Stimulated activated naive B cell treated with anti-CD40 and anti-IgM and Interleukin-4, amounts not matched to agents 10 μg/mL and 1 μg/mL and 100 μg/mL, for 72 hours (primary cell): ENCODE measurements around the gene RAD51B.

Experiments used
- ATAC-seq, 2 donors: fragments of 150-1000 bp; cut with Tn5 transposase; replicated peaks; 2 replicates each; pipeline ENCODE4 v1.10.0; 2021; ENCODE audit warnings: moderate library complexity in 1 of 2
- DNase-seq: peaks from one replicate; pipeline ENCODE4 v3.0.0; 2021
- H3K27ac Mint-ChIP-seq: one replicate; pipeline ENCODE4 v1.8.0; 2022; ENCODE audit warnings: mild to moderate bottlenecking, mixed read lengths
- H3K27me3 Mint-ChIP-seq, 2 donors: one replicate each; pipeline ENCODE4 v1.8.0; 2022; ENCODE audit warnings: mixed read lengths in 2 of 2
- H3K36me3 Mint-ChIP-seq, 2 donors: one replicate each; pipeline ENCODE4 v1.8.0; 2022; ENCODE audit warnings: mixed read lengths in 2 of 2, mild to moderate bottlenecking in 1 of 2
- H3K4me1 Mint-ChIP-seq, 2 donors: one replicate each; pipeline ENCODE4 v1.8.0; 2022; ENCODE audit warnings: mixed read lengths in 2 of 2, mild to moderate bottlenecking in 1 of 2
- H3K4me3 Mint-ChIP-seq, 2 donors: one replicate each; pipeline ENCODE4 v1.8.0; 2022; ENCODE audit warnings: mild to moderate bottlenecking in 2 of 2, mixed read lengths in 2 of 2, moderate library complexity in 1 of 2
- H3K9me3 Mint-ChIP-seq, 2 donors: one replicate each; pipeline ENCODE4 v1.8.0; 2022; ENCODE audit warnings: mixed read lengths in 2 of 2, mild to moderate bottlenecking in 1 of 2

RAD51B gene

DNA sequence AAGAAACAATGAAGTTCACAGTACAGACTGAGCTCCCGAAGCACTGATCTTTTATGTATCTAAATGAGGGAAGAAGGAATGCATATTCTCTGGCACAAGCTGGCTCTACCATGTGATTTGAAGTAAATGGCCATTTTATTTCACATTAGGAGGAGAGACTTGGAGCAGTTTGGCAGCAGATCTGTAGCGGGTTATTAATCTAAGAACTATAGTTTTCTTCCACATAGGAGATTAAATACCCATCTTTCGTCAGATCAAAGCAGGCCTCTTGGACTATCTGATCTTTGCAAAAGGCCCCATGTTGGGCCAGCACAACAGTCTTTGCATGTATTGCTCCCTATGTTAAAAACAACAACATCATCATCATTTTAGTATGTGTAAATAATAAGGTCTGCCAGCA lies 495.5 kb downstream of the RAD51B start:
- Mint-ChIP-seq H3K27ac (peak overlapping the region; percentile 96), H3K36me3 (peaks cover 7 to 21% of the 10 kb centered on the region in 2 donors), H3K9me3 (peaks cover 4 to 9% of the 10 kb centered on the region in 2 donors), H3K4me3 (peak overlapping the region in 1 of 2 donors; percentile 56), H3K4me1 (peaks cover 49 to 87% of the 10 kb centered on the region in 2 donors), H3K27me3 (no peaks in the 10 kb centered on the region)
- no peak for ATAC-seq
- no peak for DNase-seq

DNA sequence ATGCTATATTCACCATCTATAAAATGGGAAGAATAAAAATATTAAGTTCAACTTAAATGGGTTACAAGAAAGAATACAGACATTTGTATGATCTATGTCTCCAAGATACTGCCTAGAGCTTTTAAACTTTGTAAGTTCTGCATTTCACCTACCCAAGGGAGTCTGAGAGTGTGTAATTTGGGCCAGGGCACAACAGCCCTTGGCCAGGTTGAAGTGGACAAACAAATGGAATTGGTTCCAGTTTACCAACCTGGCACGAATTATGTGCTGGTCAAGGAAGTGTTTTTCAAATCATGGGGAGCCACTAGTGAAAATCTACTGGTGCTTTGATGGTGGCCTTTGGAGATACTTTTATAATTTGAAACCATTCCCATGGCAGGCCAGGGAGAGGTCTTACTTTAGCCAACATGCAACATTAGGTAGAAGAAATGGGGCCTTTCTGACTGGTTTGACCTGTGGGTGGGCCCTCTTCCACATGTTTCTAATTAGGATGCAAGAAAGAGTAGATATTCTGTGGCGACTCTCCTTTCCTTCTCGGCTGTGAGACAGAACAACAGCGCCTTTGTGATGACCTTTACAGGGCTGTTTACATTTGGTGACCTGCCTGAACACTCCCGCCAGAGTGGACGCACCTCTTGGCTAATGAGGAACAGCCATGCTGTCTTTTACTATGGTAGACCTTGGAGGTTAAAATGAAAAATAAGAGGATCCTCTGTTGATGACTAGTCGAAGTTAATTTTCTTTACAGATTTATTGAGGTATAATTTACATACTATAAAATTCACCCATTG lies 496.7 kb downstream of the RAD51B start:
- H3K4me3 Mint-ChIP-seq: no peak overlapping the region
- H3K36me3 Mint-ChIP-seq: peaks cover 9 to 23% of the 10 kb centered on the region in 2 donors
- H3K4me1 Mint-ChIP-seq: peaks cover 53 to 89% of the 10 kb centered on the region in 2 donors
- H3K27me3 Mint-ChIP-seq: no peaks in the 10 kb centered on the region
- peaks cover 6 to 9% of the 10 kb centered on the region in 2 donors for H3K9me3 Mint-ChIP-seq
- H3K27ac Mint-ChIP-seq: peak overlapping the region; percentile 69
- no peak for DNase-seq
- ATAC-seq: no peak

DNA sequence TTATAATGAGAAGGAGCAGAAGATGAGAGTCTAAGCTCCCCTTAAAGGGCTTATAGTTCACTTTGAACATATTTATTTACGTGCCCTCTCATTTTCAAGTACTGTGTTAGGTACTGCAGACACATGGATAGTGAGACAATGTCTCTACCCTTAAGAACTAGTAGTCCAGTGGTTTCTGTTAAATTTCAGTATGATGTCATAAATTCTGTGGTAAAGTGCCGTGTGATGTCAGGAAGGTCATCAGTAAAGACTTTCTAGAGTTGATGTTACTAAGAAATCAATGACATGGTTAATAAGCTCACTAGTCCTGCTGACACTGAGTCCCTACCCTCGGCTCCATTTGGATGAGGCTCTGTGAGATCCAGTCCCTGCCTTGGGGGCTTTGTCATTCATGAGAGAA lies 497.7 kb downstream of the RAD51B start:
- Mint-ChIP-seq H3K27me3 (no peaks in the 10 kb centered on the region), H3K27ac (peak overlapping the region; percentile 92), H3K9me3 (peaks cover 6 to 9% of the 10 kb centered on the region in 2 donors), H3K4me3 (no peak overlapping the region), H3K4me1 (peaks cover 50 to 86% of the 10 kb centered on the region in 2 donors), H3K36me3 (peaks cover 9 to 24% of the 10 kb centered on the region in 2 donors)
- no peak for DNase-seq
- ATAC-seq: no peak

GRCh38 chr14:68318828-68319227 lies 499.2 kb downstream of the RAD51B start:
- Mint-ChIP-seq H3K36me3 (peaks cover 9 to 26% of the 10 kb centered on the region in 2 donors), H3K27ac (peak overlapping the region; percentile 42), H3K4me1 (peaks cover 50 to 82% of the 10 kb centered on the region in 2 donors), H3K27me3 (no peaks in the 10 kb centered on the region), H3K4me3 (no peak overlapping the region), H3K9me3 (peaks cover 6 to 9% of the 10 kb centered on the region in 2 donors)
- ATAC-seq (peak in 1 of 2 donors; percentile 33), DNase-seq (no peak)

- H3K4me3 Mint-ChIP-seq: no peak overlapping the region
- peaks cover 7 to 13% of the 10 kb centered on the region in 2 donors for H3K9me3 Mint-ChIP-seq
- no peak for DNase-seq
- H3K27me3 Mint-ChIP-seq: no peaks in the 10 kb centered on the region
- ATAC-seq: no peak
- H3K4me1 Mint-ChIP-seq: peaks cover 47 to 79% of the 10 kb centered on the region in 2 donors
- H3K27ac Mint-ChIP-seq: peak overlapping the region; percentile 33
- H3K36me3 Mint-ChIP-seq: peaks cover 6 to 22% of the 10 kb centered on the region in 2 donors
Observed at GRCh38 chr14:68320495-68320894, 500.9 kb downstream of the RAD51B start.

GRCh38 chr14:68322940-68323620 lies 503.5 kb downstream of the RAD51B start:
- Mint-ChIP-seq H3K4me3 (no peak overlapping the region), H3K27me3 (no peaks in the 10 kb centered on the region), H3K4me1 (peaks cover 47 to 78% of the 10 kb centered on the region in 2 donors), H3K9me3 (peaks cover 6 to 7% of the 10 kb centered on the region in 2 donors), H3K27ac (peak overlapping the region; percentile 90), H3K36me3 (peaks cover 2 to 17% of the 10 kb centered on the region in 2 donors)
- no peak for ATAC-seq
- no peak for DNase-seq

GRCh38 chr14:68325267-68325807 lies 505.8 kb downstream of the RAD51B start:
- H3K36me3 Mint-ChIP-seq: peaks cover 2 to 17% of the 10 kb centered on the region in 2 donors
- H3K9me3 Mint-ChIP-seq: peaks cover 3 to 4% of the 10 kb centered on the region in 2 donors
- H3K4me1 Mint-ChIP-seq: peaks cover 50 to 70% of the 10 kb centered on the region in 2 donors
- DNase-seq: no peak
- peak overlapping the region; percentile 26 for H3K27ac Mint-ChIP-seq
- ATAC-seq: peak; percentile 46 to 62
- H3K4me3 Mint-ChIP-seq: peak overlapping the region in 1 of 2 donors; percentile 9
- H3K27me3 Mint-ChIP-seq: no peaks in the 10 kb centered on the region

GRCh38 chr14:68327231-68327630 lies 507.7 kb downstream of the RAD51B start:
- H3K9me3 Mint-ChIP-seq: peaks cover 2 to 4% of the 10 kb centered on the region in 2 donors
- DNase-seq (no peak), ATAC-seq (peak; percentile 61 to 79)
- H3K27me3 Mint-ChIP-seq: no peaks in the 10 kb centered on the region
- H3K36me3 Mint-ChIP-seq: peaks cover 0 to 8% of the 10 kb centered on the region in 2 donors
- H3K4me3 Mint-ChIP-seq: no peak overlapping the region
- peak overlapping the region; percentile 67 for H3K27ac Mint-ChIP-seq
- H3K4me1 Mint-ChIP-seq: peaks cover 42 to 70% of the 10 kb centered on the region in 2 donors

- no peak overlapping the region for H3K27ac Mint-ChIP-seq
- no peak overlapping the region for H3K4me3 Mint-ChIP-seq
- H3K9me3 Mint-ChIP-seq: peaks cover 2 to 4% of the 10 kb centered on the region in 2 donors
- no peaks in the 10 kb centered on the region for H3K27me3 Mint-ChIP-seq
- peaks cover 0 to 4% of the 10 kb centered on the region in 2 donors for H3K36me3 Mint-ChIP-seq
- ATAC-seq (peak in 1 of 2 donors; percentile 38), DNase-seq (no peak)
- peaks cover 36 to 74% of the 10 kb centered on the region in 2 donors for H3K4me1 Mint-ChIP-seq
Observed at GRCh38 chr14:68328509-68328908, 508.9 kb downstream of the RAD51B start.

DNA sequence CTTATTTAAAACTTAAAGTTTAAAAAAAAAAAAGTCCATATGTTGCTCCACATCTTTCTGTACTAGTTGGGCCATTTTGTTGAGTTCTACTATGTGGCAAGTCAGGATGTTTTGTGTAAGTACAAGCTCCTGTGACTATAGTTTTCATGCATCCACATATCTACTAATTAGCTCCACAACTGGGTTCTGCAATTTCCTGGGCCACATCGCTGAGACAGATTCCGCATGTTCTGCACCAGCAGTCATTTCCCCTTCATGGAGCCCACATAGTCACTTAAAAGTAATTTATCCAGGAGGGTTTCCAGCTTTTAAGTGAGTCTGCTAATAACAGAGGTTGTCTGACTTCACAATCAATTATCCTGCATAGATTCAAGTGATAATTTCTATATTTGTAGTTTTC lies 511.8 kb downstream of the RAD51B start:
- DNase-seq: no peak
- H3K36me3 Mint-ChIP-seq: no peaks in the 10 kb centered on the region

GRCh38 chr14:68331991-68332390 lies 512.4 kb downstream of the RAD51B start:
- Mint-ChIP-seq H3K9me3 (no peaks in the 10 kb centered on the region), H3K4me1 (peaks cover 31 to 73% of the 10 kb centered on the region in 2 donors), H3K27me3 (no peaks in the 10 kb centered on the region), H3K4me3 (no peak overlapping the region), H3K27ac (no peak overlapping the region), H3K36me3 (no peaks in the 10 kb centered on the region)
- ATAC-seq: no peak
- no peak for DNase-seq

More for the DNA sequence above, 511.8 kb downstream of the RAD51B start:
- peaks cover 35 to 75% of the 10 kb centered on the region in 2 donors for H3K4me1 Mint-ChIP-seq
- no peak for ATAC-seq
- H3K27ac Mint-ChIP-seq: no peak overlapping the region
- H3K4me3 Mint-ChIP-seq: no peak overlapping the region
- no peaks in the 10 kb centered on the region for H3K27me3 Mint-ChIP-seq
- no peaks in the 10 kb centered on the region for H3K9me3 Mint-ChIP-seq

GRCh38 chr14:68333262-68333661 lies 513.7 kb downstream of the RAD51B start:
- Mint-ChIP-seq H3K36me3 (no peaks in the 10 kb centered on the region), H3K9me3 (no peaks in the 10 kb centered on the region), H3K27ac (peak overlapping the region; percentile 86), H3K4me3 (no peak overlapping the region), H3K4me1 (peaks cover 32 to 74% of the 10 kb centered on the region in 2 donors), H3K27me3 (no peaks in the 10 kb centered on the region)
- no peak for DNase-seq
- ATAC-seq: peak; percentile 85

DNA sequence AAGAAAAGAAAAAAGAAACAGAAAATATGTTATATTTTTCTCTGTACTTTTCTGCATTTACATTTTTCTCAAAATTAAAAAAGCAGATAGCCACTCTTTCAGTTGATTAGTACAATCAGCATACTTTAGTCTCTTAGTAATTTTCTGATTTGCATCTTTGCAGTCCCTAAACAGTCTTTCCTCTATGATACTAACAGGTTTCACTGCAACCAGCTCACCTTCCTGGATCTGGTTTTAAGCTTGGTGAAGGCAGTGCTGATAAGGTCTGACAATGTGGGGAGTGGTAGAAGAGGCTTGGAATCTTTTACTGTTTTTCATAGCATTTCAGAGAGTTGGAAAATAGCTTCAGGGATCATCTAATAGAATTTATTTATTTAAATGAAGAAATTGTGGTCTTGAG lies 515.7 kb downstream of the RAD51B start:
- Mint-ChIP-seq H3K4me3 (no peak overlapping the region), H3K9me3 (peaks cover 0 to 3% of the 10 kb centered on the region in 2 donors), H3K27me3 (no peaks in the 10 kb centered on the region), H3K36me3 (peaks cover 0 to 3% of the 10 kb centered on the region in 2 donors), H3K4me1 (peaks cover 31 to 71% of the 10 kb centered on the region in 2 donors), H3K27ac (no peak overlapping the region)
- ATAC-seq: no peak
- DNase-seq: no peak

- H3K4me1 Mint-ChIP-seq: peaks cover 33 to 77% of the 10 kb centered on the region in 2 donors
- peaks cover 0 to 3% of the 10 kb centered on the region in 2 donors for H3K9me3 Mint-ChIP-seq
- ATAC-seq: no peak
- no peak for DNase-seq
- H3K27ac Mint-ChIP-seq: no peak overlapping the region
- H3K4me3 Mint-ChIP-seq: no peak overlapping the region
- H3K36me3 Mint-ChIP-seq: peaks cover 0 to 3% of the 10 kb centered on the region in 2 donors
- H3K27me3 Mint-ChIP-seq: no peaks in the 10 kb centered on the region
Observed at GRCh38 chr14:68336165-68336564, 516.6 kb downstream of the RAD51B start.
